Neural progenitor cell (in vitro differentiated cells): ENCODE results near the gene BICDL2.

ENCODE experiments used
- EZH2 ChIP-seq: fragments of 200-600 bp; sonication (generic); IDR thresholded peaks from 2 replicates; pipeline ENCODE4 v1.6.1; 2017; ENCODE audit warnings: antibody characterized with exemption, mild to moderate bottlenecking, moderate library complexity
- EZH2phosphoT487 ChIP-seq: fragments of 200-600 bp; sonication (generic); IDR thresholded peaks from 2 replicates; pipeline ENCODE4 v1.6.1; 2017; ENCODE audit warnings: antibody characterized with exemption
- TF ChIP-seq, protein P1 (sequence below): fragments of 200-600 bp; sonication (generic); IDR thresholded peaks from 2 replicates; pipeline ENCODE4 v1.5.1; 2017; ENCODE audit warnings: antibody characterized with exemption, mild to moderate bottlenecking

DNA sequence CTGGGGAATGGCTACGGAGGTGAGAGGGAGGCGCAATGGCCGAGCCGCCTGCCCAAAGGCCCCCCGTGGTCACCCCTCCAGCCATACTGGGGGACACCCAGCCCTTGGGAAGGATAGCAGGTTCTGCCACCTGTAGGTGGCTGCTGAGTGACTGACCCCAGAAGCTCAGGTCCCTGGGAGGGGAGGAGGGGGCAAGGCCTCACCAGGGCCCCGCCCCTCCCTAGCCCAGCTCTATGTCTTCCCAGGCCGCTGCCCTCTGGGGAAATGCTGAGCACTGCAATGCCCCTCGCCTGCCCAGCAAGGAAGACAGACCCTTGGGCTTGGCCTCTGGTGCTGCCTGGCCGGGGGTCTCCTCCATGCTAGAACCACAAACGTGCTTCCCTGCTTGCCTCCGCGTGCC, 35.4 kb downstream of the BICDL2 start:
- TF ChIP-seq, protein P1, sequence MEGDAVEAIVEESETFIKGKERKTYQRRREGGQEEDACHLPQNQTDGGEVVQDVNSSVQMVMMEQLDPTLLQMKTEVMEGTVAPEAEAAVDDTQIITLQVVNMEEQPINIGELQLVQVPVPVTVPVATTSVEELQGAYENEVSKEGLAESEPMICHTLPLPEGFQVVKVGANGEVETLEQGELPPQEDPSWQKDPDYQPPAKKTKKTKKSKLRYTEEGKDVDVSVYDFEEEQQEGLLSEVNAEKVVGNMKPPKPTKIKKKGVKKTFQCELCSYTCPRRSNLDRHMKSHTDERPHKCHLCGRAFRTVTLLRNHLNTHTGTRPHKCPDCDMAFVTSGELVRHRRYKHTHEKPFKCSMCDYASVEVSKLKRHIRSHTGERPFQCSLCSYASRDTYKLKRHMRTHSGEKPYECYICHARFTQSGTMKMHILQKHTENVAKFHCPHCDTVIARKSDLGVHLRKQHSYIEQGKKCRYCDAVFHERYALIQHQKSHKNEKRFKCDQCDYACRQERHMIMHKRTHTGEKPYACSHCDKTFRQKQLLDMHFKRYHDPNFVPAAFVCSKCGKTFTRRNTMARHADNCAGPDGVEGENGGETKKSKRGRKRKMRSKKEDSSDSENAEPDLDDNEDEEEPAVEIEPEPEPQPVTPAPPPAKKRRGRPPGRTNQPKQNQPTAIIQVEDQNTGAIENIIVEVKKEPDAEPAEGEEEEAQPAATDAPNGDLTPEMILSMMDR, result no peak
- no peak for TF ChIP-seq EZH2
- TF ChIP-seq EZH2phosphoT487, result no peak
